Body of pancreas (tissue), 4 donors: ENCODE results near the gene SLC1A7.

ENCODE experiments used
- CTCF ChIP-seq, 7 experiments: fragments of 450-650 bp in 4 of 7; fragments of 200-600 bp in 3 of 7; sonication (generic) in 3 of 7; IDR thresholded peaks; one replicate each; pipeline ENCODE4 v1.5.1; 2016 to 2019; ENCODE audit warnings: antibody characterized with exemption in 7 of 7
- POLR2A ChIP-seq, 3 donors: fragments of 450-650 bp; IDR thresholded peaks; one replicate each; pipeline ENCODE4 v1.6.1; 2016; ENCODE audit warnings: antibody characterized with exemption in 3 of 3, mild to moderate bottlenecking in 2 of 3

GRCh38 chr1:53125623-53126360 is 16.6 kb downstream of the SLC1A7 start:
- no peak for TF ChIP-seq CTCF (IDR thresholded peaks at IDR 0.05)
- no peak for TF ChIP-seq POLR2A (IDR thresholded peaks at IDR 0.05)
